DMS153 (cell line): ENCODE results near the gene NUCB1.
"Not testable (repeated sequence)": the region's sequence is repeated elsewhere in the genome, so short reads cannot be mapped to it uniquely, and the experiment has no call there.

Source experiments
- DNase-seq: peaks from one replicate; lab custom pipeline; 2025; lab: John Stamatoyannopoulos, UW

Gene NUCB1

GRCh38 chr19:48874303-48875135 is 25.6 kb upstream of the NUCB1 start:
- DNase-seq = no peak

- not testable (repeated sequence) for DNase-seq
Measured at GRCh38 chr19:48876043-48876981, 23.8 kb upstream of the NUCB1 start.

GRCh38 chr19:48877855-48878195 is 22.3 kb upstream of the NUCB1 start:
- no peak for DNase-seq

- DNase-seq = no peak
Measured at GRCh38 chr19:48878196-48879024, 21.7 kb upstream of the NUCB1 start.

GRCh38 chr19:48879025-48879637 is 21.0 kb upstream of the NUCB1 start:
- DNase-seq = no peak

- not testable (repeated sequence) for DNase-seq
Measured at GRCh38 chr19:48879696-48880095, 20.4 kb upstream of the NUCB1 start.

- DNase-seq = no peak
Measured at GRCh38 chr19:48881741-48882657, 18.1 kb upstream of the NUCB1 start.

- DNase-seq = no peak
Measured at GRCh38 chr19:48883726-48884125, 16.4 kb upstream of the NUCB1 start.

GRCh38 chr19:48887861-48888612 is 12.1 kb upstream of the NUCB1 start:
- no peak for DNase-seq

- not testable (repeated sequence) for DNase-seq
Measured at GRCh38 chr19:48889496-48889895, 10.6 kb upstream of the NUCB1 start.

GRCh38 chr19:48890551-48890950 is 9.6 kb upstream of the NUCB1 start:
- no peak for DNase-seq

GRCh38 chr19:48895226-48895625 is 4.9 kb upstream of the NUCB1 start:
- DNase-seq = no peak

- DNase-seq = no peak
Measured at GRCh38 chr19:48896191-48896720, 3.9 kb upstream of the NUCB1 start.

GRCh38 chr19:48897181-48897580 is 2.9 kb upstream of the NUCB1 start:
- no peak for DNase-seq

GRCh38 chr19:48899386-48899749 is 744 bp upstream of the NUCB1 start:
- not testable (repeated sequence) for DNase-seq

GRCh38 chr19:48900477-48901406 is 630 bp downstream of the NUCB1 start:
- DNase-seq = no peak

- DNase-seq = not testable (repeated sequence)
Measured at GRCh38 chr19:48902291-48902690, 2.2 kb downstream of the NUCB1 start.

- not testable (repeated sequence) for DNase-seq
Measured at GRCh38 chr19:48903788-48904187, 3.7 kb downstream of the NUCB1 start.
